HepG2 (cell line): ENCODE measurements around the gene SBK2. TPM values are rescaled to one million over a fixed set of nuclear protein-coding genes. Genes with fewer than 3 reads are reported as not detected.

ENCODE experiments used
- ATAC-seq: fragments of 200-7000 bp; cut with Tn5 transposase; 3 replicates; pipeline ENCODE4 v1.9.1; 2020; ENCODE audit warnings: mild to moderate bottlenecking, moderate library complexity
- BruUV-seq: library from RNA; stranded (reverse); fragments of 400-500 nt; replicated peaks from 2 replicates; lab custom pipeline; 2021; lab: Mats Ljungman, UMichigan
- CTCF ChIA-PET: fragments of 300-600 bp; formaldehyde crosslinking; extraction: SDS; loops from one replicate; lab custom pipeline; 2021; ENCODE audit warnings: low total read pairs, inconsistent platforms, low intra/inter-chr PET ratio; lab: Yijun Ruan, JAX
- POLR2A ChIA-PET: fragments of 350-600 bp; sonication (Branson Sonifier 250); formaldehyde crosslinking; loops from one replicate; lab custom pipeline; 2020; ENCODE audit warnings: antibody characterized with exemption, inconsistent platforms; lab: Yijun Ruan, JAX
- DNase-seq: peaks from one replicate; pipeline ENCODE4 v3.0.0-alpha.2; 2015; ENCODE audit warnings: low spot score
- FAIRE-seq: peaks from 3 replicates; lab custom pipeline; 2011; peaks lifted over from hg19 to GRCh38; lab: Jason Lieb, UNC
- H2AFZ ChIP-seq: one replicate; pipeline ENCODE4 v1.6.1; 2011; ENCODE audit warnings: low read length, inconsistent platforms
- H3K27ac ChIP-seq: fragments of 300-600 bp; 3 replicates; pipeline ENCODE4 v1.8.0; 2011; ENCODE audit warnings: mixed run types, mild to moderate bottlenecking, mixed read lengths, low read length, inconsistent platforms; ENCODE audit not compliant: insufficient read depth; ENCODE audit errors: extremely low read length
- H3K27me3 ChIP-seq, 2 experiments: fragments of 200-600 bp in 1 of 2; 2 replicates in 1 of 2; 3 replicates in 1 of 2; pipeline versions ENCODE4 v1.6.0 to v1.8.0; 2011; ENCODE audit warnings: low read length in 2 of 2, mild to moderate bottlenecking in 2 of 2, moderate library complexity in 2 of 2, inconsistent platforms in 1 of 2; ENCODE audit not compliant: insufficient read depth in 2 of 2, control insufficient read depth in 1 of 2
- H3K36me3 ChIP-seq, 2 experiments: fragments of 200-600 bp in 1 of 2; replicated peaks in 1 of 2; 2 replicates in 1 of 2; 3 replicates in 1 of 2; pipeline versions ENCODE4 v1.5.1 to v1.8.0; 2011; ENCODE audit warnings: low read length in 2 of 2, inconsistent platforms in 1 of 2; ENCODE audit not compliant: insufficient read depth in 2 of 2, control insufficient read depth in 1 of 2
- H3K4me1 ChIP-seq: 2 replicates; pipeline ENCODE4 v1.5.1; 2012; ENCODE audit warnings: low read length, inconsistent platforms; ENCODE audit not compliant: insufficient read depth
- H3K4me2 ChIP-seq: 2 replicates; pipeline ENCODE4 v1.6.0; 2011; ENCODE audit warnings: low read depth, low read length, inconsistent platforms
- H3K4me3 ChIP-seq, 3 experiments: fragments of 200-600 bp in 1 of 3; sonication (generic), shearing (Covaris generic) in 1 of 3; replicated peaks in 1 of 3; 2 replicates each; pipeline ENCODE4 v1.5.1; 2011 to 2016; ENCODE audit warnings: low read length in 3 of 3, inconsistent platforms in 2 of 3, low read depth in 2 of 3, mild to moderate bottlenecking in 2 of 3, control low read depth in 1 of 3, mixed read lengths in 1 of 3; ENCODE audit not compliant: insufficient read depth in 1 of 3
- H3K79me2 ChIP-seq: one replicate; pipeline ENCODE4 v1.6.1; 2011; ENCODE audit warnings: low read length, inconsistent platforms; ENCODE audit not compliant: insufficient read depth
- H3K9ac ChIP-seq: 2 replicates; pipeline ENCODE4 v1.6.0; 2011; ENCODE audit warnings: mild to moderate bottlenecking, low read depth, low read length, inconsistent platforms; ENCODE audit not compliant: insufficient read depth
- H3K9me3 ChIP-seq: 2 replicates; pipeline ENCODE4 v1.5.1; 2012; ENCODE audit warnings: mild to moderate bottlenecking, low read length
- H4K20me1 ChIP-seq: 2 replicates; pipeline ENCODE4 v1.6.0; 2011; ENCODE audit warnings: inconsistent platforms, mild to moderate bottlenecking, low read length, moderate library complexity; ENCODE audit not compliant: insufficient read depth
- MEIS2 ChIP-seq: sonication (generic); formaldehyde crosslinking; IDR thresholded peaks from 2 replicates; pipeline ENCODE4 v1.9.0; 2021; ENCODE audit warnings: mild to moderate bottlenecking, missing genetic modification reagents
- NFYB ChIP-seq: sonication (generic); formaldehyde crosslinking; IDR thresholded peaks from 2 replicates; pipeline ENCODE4 v1.4.0; 2020; ENCODE audit warnings: missing genetic modification reagents
- NR2F2 ChIP-seq: IDR thresholded peaks from 2 replicates; pipeline ENCODE4 v1.6.1; 2012; ENCODE audit warnings: low read depth, inconsistent platforms, borderline replicate concordance
- NRL ChIP-seq: sonication (generic); formaldehyde crosslinking; IDR thresholded peaks from 2 replicates; pipeline ENCODE4 v1.5.0; 2020; ENCODE audit warnings: missing genetic modification reagents, mild to moderate bottlenecking, moderate library complexity, borderline replicate concordance
- ZMYM3 ChIP-seq: sonication (generic); formaldehyde crosslinking; IDR thresholded peaks from 2 replicates; pipeline ENCODE4 v1.5.1; 2020; ENCODE audit warnings: mild to moderate bottlenecking, missing genetic modification reagents
- ZNF263 ChIP-seq: sonication (generic); formaldehyde crosslinking; IDR thresholded peaks from 2 replicates; pipeline ENCODE4 v1.4.0; 2020; ENCODE audit warnings: missing genetic modification reagents
- ZNF816 ChIP-seq: sonication (generic); formaldehyde crosslinking; IDR thresholded peaks from 2 replicates; pipeline ENCODE4 v1.8.0; 2022; ENCODE audit warnings: missing genetic modification reagents, mild to moderate bottlenecking, borderline replicate concordance
- WGBS: methylation state at CpG from one replicate; pipeline ENCODE4 v1.1.6; 2017; ENCODE audit warnings: low lambda C conversion rate; 5-methylcytosine and 5-hydroxymethylcytosine counted together
- in situ Hi-C: cut with HindIII; loops from 2 replicates; pipeline ENCODE4 v1.10.0; 2017; ENCODE audit warnings: low pct_unique_long_range_greater_than_20kb; ENCODE audit not compliant: extremely low pct_ligation_motif_present
- intact Hi-C: fragments of 100-400 bp; cut with micrococcal nuclease; formaldehyde crosslinking; loops from one replicate; pipeline ENCODE4 v1.10.0; 2022; ENCODE audit not compliant: unreplicated experiment
- polyA plus RNA-seq, 8 experiments: library from polyadenylated mRNA; depleted of rRNA in 3 of 8; stranded (reverse) in 7 of 8; unstranded in 1 of 8; fragments of >200 nt; fragmentation: Illumina TruSeq in 4 of 8; extraction: Trizol in 4 of 8; gene quantifications; 2 replicates each; pipeline versions ENCODE4 v1.2.1 to v1.2.3, GENCODE V29; 2011 to 2016; ENCODE audit warnings: low read depth in 4 of 8, missing spikeins in 1 of 8, mixed read lengths in 1 of 8; ENCODE audit not compliant: insufficient read depth in 1 of 8
- total RNA-seq, 5 experiments: library from RNA; depleted of rRNA; stranded (reverse); fragments of >200 nt; fragmentation: Illumina TruSeq; extraction: Trizol; gene quantifications; 2 replicates each; pipeline ENCODE4 v1.2.3, GENCODE V29; 2016; ENCODE audit warnings: low read depth in 1 of 5
- TF ChIP-seq, protein P1 (sequence below): sonication (generic); formaldehyde crosslinking; IDR thresholded peaks from 2 replicates; pipeline ENCODE4 v1.4.0; 2020; ENCODE audit warnings: mild to moderate bottlenecking, missing genetic modification reagents
- TF ChIP-seq, protein P2 (sequence below): sonication (generic); formaldehyde crosslinking; IDR thresholded peaks from 2 replicates; pipeline ENCODE4 v1.4.0; 2020; ENCODE audit warnings: missing genetic modification reagents

The SBK2 gene
- total and polyA plus RNA-seq, 2 of the 13 experiments (the other 11 are each of a cell fraction or from before 2014, with no cell fraction given) = 0.24 TPM; not detected in 1

GRCh38 chr19:55487924-55488687 lies 48.8 kb downstream of the SBK2 start, which contains the start of gene SSC5D:
TSS of gene SSC5D (plus strand) at chr19:55488436. CDS start at chr19:55488590, 154 bp downstream.
- peak within 1 kb of the TSS; percentile 32; the same call in 1 of the 2 replicates for H3K9ac ChIP-seq
- H3K4me2 ChIP-seq = peak within 1 kb of the TSS; percentile 67
- ATAC-seq = no peak
- ChIA-PET POLR2A (interaction anchor here (1.4 to 4.3 kb wide), 3 partner anchors 11 to 118 kb away, joined by 4 to 44 read pairs (median 5); partner anchors contain the start of gene ZNF628), CTCF (no interaction called here)
- in situ Hi-C loops = no loop called here
- BruUV-seq = no TSS peak
- peak within 1 kb of the TSS in 1 of 3 experiments; percentile 42; a peak in 1 of 6 replicates for H3K4me3 ChIP-seq
- H4K20me1 ChIP-seq = no peaks in the 10 kb centered on the region
- no peak within 1 kb of the TSS for H3K27ac ChIP-seq
- no peaks in the 10 kb centered on the region for H3K79me2 ChIP-seq
- TF ChIP-seq ZMYM3 (CRISPR knock-in tag) (peak; percentile 83), ZNF816 (no peak)
- no peaks in the 10 kb centered on the region for H3K36me3 ChIP-seq
- WGBS = 18% methylated on average over 21 of the region's 21 CpGs
- no peaks in the 10 kb centered on the region for H3K9me3 ChIP-seq
- H2AFZ ChIP-seq = no peak within 1 kb of the TSS
- peaks cover 10 to 36% of the 10 kb centered on the region in 2 experiments for H3K27me3 ChIP-seq
- FAIRE-seq = no peak
- no peak for DNase-seq
- intact Hi-C loops = no loop called here
- H3K4me1 ChIP-seq = peaks cover 33% of the 10 kb centered on the region

GRCh38 chr19:55486971-55487923 lies 49.7 kb downstream of the SBK2 start:
- in situ Hi-C loops (no loop called here), intact Hi-C loops (no loop called here)
- Histone ChIP-seq H3K4me2 (peak overlapping the region; percentile 67), H3K79me2 (no peaks in the 10 kb centered on the region), H3K4me1 (peaks cover 33% of the 10 kb centered on the region), H3K27ac (no peak overlapping the region), H2AFZ (no peak overlapping the region), H3K4me3 (peak overlapping the region in 2 of 3 experiments; percentile 16 to 42; a peak in 1 of 6 replicates), H3K9ac (peak overlapping the region; percentile 32; the same call in 1 of the 2 replicates), H3K36me3 (no peaks in the 10 kb centered on the region), H4K20me1 (no peaks in the 10 kb centered on the region), H3K27me3 (peaks cover 8 to 27% of the 10 kb centered on the region in 2 experiments), H3K9me3 (no peaks in the 10 kb centered on the region)
- ChIA-PET CTCF (no interaction called here), POLR2A (interaction anchor here (0.7 to 4.3 kb wide), 5 partner anchors 10 to 231 kb away, joined by 3 to 44 read pairs (median 4); partner anchors contain the start of genes ISOC2 and ZNF628)
- no peak for FAIRE-seq
- peak; percentile 23 for DNase-seq
- peak; percentile 21 for ATAC-seq
- BruUV-seq = TSS peak; percentile 57
- WGBS = 20% methylated on average over 19 of the region's 27 CpGs
- 0 out of 2 replicates have a peak, but pooled peaks have one; percentile 31 for TF ChIP-seq MEIS2 (CRISPR knock-in tag)
- TF ChIP-seq, protein P1, sequence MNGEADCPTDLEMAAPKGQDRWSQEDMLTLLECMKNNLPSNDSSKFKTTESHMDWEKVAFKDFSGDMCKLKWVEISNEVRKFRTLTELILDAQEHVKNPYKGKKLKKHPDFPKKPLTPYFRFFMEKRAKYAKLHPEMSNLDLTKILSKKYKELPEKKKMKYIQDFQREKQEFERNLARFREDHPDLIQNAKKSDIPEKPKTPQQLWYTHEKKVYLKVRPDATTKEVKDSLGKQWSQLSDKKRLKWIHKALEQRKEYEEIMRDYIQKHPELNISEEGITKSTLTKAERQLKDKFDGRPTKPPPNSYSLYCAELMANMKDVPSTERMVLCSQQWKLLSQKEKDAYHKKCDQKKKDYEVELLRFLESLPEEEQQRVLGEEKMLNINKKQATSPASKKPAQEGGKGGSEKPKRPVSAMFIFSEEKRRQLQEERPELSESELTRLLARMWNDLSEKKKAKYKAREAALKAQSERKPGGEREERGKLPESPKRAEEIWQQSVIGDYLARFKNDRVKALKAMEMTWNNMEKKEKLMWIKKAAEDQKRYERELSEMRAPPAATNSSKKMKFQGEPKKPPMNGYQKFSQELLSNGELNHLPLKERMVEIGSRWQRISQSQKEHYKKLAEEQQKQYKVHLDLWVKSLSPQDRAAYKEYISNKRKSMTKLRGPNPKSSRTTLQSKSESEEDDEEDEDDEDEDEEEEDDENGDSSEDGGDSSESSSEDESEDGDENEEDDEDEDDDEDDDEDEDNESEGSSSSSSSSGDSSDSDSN (CRISPR knock-in tag) = peak; percentile 38; the same call in 1 of the 2 replicates
- TF ChIP-seq, protein P2, sequence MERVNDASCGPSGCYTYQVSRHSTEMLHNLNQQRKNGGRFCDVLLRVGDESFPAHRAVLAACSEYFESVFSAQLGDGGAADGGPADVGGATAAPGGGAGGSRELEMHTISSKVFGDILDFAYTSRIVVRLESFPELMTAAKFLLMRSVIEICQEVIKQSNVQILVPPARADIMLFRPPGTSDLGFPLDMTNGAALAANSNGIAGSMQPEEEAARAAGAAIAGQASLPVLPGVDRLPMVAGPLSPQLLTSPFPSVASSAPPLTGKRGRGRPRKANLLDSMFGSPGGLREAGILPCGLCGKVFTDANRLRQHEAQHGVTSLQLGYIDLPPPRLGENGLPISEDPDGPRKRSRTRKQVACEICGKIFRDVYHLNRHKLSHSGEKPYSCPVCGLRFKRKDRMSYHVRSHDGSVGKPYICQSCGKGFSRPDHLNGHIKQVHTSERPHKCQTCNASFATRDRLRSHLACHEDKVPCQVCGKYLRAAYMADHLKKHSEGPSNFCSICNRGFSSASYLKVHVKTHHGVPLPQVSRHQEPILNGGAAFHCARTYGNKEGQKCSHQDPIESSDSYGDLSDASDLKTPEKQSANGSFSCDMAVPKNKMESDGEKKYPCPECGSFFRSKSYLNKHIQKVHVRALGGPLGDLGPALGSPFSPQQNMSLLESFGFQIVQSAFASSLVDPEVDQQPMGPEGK (CRISPR knock-in tag) = 0 out of 2 replicates have a peak, but pooled peaks have one; percentile 27
- 0 out of 2 replicates have a peak, but pooled peaks have one; percentile 13 for TF ChIP-seq NR2F2
- peak; percentile 61; the same call in 1 of the 2 replicates for TF ChIP-seq NRL (CRISPR knock-in tag)
- TF ChIP-seq ZNF263 (CRISPR knock-in tag) = peak; percentile 82
- 0 out of 2 replicates have a peak, but pooled peaks have one; percentile 12 for TF ChIP-seq NFYB (CRISPR knock-in tag)
